ENCODE measurements around the gene CACNA1D.

GRCh38 chr3:53709860-53710674 lies 215.7 kb downstream of the CACNA1D start:
- TF ChIP-seq CTCF (conservative IDR thresholded peaks at IDR 0.05; ENCODE audit: low read depth, low read length) (peak; percentile 63), EZH2 (IDR thresholded peaks at IDR 0.05; ENCODE audit: borderline replicate concordance, low read depth, low read length, poor library complexity, severe bottlenecking) (no peak)

Measured in A673 (cell line).